HT1080 (cell line): Measurements from ENCODE around the gene LMAN1. TPM values are rescaled to one million over a fixed set of nuclear protein-coding genes. Genes with fewer than 3 reads are reported as not detected.
A peak's percentile ranks its signal among the peaks of the same experiment; 100 is the strongest.

Experiments
- DNase-seq: peaks from one replicate; pipeline ENCODE4 v3.0.0-alpha.2; 2015; ENCODE audit warnings: low read depth
- polyA plus RNA-seq, 2 experiments: library from polyadenylated mRNA; depleted of rRNA; stranded (reverse); fragments of >200 nt; gene quantifications; 2 replicates each; pipeline ENCODE4 v1.2.3, GENCODE V29; 2015
- total RNA-seq: library from RNA; depleted of rRNA; stranded (reverse); fragments of >200 nt; shearing (Covaris generic); gene quantifications from 2 replicates; pipeline ENCODE4 v1.2.3, GENCODE V29; 2014; rRNA removed

LMAN1 gene, protein sequence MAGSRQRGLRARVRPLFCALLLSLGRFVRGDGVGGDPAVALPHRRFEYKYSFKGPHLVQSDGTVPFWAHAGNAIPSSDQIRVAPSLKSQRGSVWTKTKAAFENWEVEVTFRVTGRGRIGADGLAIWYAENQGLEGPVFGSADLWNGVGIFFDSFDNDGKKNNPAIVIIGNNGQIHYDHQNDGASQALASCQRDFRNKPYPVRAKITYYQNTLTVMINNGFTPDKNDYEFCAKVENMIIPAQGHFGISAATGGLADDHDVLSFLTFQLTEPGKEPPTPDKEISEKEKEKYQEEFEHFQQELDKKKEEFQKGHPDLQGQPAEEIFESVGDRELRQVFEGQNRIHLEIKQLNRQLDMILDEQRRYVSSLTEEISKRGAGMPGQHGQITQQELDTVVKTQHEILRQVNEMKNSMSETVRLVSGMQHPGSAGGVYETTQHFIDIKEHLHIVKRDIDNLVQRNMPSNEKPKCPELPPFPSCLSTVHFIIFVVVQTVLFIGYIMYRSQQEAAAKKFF
- 72.2 and 77.8 TPM in 2 replicates for total RNA-seq
- 80.9 and 110 TPM in 2 replicates for polyA plus RNA-seq (2015; cell fraction: cytosol; rRNA removed)
- polyA plus RNA-seq (2015; cell fraction: nucleus; rRNA removed), result 203 and 215 TPM in 2 replicates

DNA sequence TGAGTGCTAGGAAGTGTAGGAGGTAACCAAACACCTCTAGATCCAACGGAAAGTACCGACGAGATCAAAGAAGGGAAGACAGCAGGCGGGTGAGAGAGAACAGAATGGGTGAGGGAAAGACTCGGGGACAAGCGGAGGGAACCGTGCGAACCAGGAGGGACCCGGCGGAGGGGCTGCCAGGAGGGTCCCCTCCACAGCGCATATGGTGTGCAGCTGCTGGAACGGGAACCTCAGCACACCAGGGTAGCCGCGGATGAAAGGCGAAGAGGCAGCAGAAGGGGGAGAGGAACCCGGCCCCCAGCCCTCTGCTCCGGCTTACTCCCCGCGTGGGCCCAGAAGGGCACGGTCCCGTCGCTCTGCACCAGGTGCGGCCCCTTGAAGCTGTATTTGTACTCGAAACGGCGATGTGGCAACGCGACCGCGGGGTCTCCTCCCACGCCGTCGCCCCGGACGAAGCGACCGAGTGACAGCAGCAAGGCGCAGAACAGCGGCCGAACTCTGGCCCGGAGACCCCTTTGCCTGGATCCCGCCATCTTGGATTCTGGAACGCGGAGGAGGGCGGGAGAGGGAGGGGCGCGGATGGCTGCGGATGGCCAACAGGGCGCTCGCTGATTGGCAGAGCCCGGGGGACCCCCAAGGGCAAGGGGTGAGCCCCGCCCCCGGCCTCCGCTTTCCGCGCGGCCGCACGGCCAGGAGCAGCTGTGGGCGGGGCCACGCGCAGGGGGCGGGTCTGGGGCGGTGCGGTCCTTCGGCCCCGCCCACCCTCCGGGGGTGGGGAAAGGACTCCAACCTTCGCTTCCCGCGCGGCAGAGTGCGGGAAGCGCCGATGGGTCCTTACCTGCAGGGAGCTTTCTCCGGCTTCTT lies at the start of gene LMAN1:
Gene LMAN1 (minus strand): TSS at position 554 of the 864 bp plus-strand sequence. CDS start 21 bp downstream, at position 533.
- DNase-seq, result peak; percentile 87

DNA sequence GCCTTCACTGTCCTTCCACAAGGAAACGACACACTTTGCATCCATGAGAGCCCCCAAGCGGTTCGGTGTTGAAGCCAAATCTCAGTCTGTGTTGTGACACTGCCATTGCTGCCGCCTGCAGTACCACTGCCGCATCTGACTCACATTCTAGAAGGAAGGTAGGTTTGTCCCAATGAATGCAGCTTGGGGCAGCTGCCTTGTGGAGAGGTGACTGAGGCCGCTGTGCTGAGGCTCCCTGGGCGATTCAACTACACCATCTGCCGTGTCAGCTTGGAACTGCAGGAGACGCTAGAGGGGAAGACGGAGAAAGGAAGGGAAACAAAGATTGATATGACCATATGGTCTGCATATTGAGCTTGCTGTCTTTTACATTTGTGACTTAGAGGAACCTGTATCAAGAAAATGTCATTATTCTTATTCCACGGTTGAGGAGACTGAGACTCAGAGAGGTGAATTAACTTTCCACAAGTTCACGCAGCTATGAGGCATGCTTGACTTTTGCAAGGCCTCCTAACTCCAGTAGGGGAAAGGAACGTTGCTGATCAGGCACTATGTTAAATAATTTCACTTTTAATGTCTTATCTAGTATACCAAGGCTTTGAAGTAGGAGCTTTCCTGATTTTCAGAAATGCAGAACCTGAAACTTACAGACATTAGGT lies 43.5 kb upstream of the LMAN1 start:
- peak; percentile 73 for DNase-seq

DNA sequence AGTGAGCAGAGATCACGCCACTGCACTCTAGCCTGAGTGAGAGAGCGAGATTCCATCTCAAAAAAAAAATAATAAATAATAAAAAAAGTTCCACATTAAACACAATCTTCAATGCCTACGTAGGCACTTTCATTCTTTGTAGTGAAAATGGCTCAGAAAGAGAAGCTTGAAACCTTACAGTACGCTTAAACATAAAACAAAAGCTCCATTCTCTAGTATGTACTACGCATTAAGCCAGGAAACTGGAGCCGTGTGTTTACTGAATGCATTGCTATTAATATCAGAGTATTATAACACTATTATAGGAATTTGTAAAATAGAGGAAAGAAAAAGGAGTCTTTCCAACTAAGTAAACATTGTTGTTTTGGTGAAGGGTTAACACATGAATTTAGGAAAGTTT lies 41.3 kb upstream of the LMAN1 start:
- DNase-seq, result no peak

DNA sequence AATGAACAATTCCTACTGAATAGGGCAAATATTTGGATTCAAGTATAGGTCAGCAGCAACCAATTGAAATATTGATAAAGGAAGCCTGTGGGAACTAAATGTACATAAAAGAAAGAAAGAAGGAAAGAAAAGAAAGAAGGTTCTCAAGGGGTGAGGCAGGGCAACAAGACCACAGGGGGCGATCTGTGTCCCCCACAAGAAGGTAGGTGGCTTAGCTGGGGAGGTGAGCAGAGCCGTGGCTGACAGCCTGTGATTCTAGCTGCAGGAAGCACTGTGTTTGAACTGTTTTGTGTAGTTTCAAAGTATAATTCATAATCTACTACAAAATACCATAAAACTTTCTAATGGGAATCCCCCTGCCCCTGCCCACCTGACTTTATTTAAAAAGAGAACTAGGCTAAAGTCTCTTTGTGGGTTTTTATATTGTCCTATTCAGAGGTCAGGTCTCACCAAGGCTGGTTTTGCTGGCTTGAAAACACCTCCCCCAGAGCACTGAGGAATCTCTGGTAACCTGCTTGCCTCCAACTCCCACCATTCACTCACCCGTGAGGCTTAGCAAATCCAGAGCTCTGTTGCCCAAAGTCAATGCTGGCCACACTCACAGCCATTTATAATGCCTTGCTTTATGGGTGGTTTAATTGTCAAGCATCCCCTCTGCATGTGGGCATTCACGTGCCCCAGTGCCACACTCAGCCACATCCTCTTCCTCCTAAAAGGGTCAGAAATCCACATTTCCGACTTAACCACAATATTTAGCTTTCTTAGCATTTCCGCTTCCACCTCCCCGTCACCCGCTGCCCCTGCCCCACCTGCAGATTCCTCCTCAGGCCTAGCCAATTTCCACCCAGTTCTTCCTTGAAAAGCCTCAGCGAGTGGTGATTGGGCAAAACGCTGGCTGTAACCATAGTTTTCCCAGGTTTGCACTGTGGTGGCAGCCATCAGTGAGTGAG lies 36.4 kb upstream of the LMAN1 start:
- no peak for DNase-seq

DNA sequence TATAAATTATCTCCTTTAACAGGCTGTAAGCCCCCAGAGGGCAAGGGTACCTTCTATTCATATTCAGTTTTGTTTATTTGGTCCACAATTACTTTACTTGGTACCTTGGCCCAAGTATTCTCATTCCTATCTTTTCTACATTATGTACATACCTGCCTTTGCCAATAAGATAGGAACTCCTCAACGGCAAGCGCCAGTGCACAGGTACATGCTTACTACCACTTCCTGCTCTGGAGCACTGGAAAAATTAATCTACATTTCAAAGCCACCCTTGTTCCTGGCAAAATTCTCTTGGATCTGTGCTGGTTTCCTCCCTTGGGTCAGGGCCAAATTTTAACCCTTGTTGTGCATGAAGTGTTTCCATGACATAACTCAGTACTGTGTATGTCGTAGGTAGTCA lies 34.3 kb upstream of the LMAN1 start:
- no peak for DNase-seq

DNA sequence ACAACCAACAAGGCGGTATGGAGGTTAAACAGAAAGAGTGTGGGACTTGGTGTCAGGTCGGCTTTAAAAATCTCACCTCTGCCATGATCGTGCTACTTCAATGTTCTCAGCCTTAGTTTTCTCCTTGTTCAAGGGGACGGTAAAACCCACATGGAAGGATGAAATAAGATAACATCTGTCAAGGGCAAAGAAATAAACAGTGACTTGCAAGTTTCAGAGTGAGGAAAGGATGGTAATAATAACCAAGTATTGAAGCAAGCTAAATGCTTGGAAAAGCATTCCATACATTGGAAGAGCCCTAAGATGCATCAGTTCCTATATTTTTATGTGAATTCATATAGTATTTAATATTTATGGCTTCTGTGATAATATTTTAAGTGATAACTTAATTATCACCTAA lies 29.8 kb upstream of the LMAN1 start:
- DNase-seq, result no peak

DNA sequence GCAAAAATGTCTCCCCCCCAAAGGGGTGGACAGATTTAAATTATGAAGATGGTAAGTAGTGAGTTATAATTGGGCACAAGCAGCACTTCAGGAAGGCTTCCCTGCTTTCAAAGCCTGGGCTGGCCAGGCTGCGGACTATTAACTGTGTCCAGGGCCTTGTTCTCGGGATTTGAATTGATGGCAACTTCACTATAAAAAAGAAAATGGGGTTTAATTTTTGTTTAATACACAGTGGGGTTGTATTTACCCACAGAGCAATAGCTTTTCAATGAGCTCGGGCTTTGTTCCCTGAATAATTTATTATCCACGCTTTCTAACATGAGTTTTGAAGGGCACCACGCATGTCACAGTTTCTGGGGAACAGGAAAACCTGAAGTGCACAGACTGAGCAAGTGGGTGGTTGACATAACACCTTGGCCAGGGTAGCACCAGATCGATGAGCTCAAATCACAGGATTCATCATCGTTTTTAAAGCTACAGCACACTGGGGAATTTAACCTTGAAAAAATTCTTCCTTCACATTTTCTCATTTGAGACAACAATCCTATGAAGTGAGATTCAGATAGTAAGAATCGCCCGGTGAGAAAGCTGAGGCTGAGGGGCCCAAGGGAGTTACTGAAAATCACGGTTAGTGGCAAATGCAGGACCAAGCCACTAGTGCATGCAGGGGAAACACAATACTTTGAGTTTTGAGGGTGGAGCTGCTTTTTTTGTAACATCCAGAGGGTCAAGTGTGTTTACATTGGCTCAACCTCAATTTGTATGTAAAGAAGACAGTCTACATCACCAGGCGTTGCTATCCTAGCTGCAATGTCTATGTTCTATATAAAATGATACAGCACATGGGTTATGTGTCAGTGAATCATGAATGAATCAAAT lies 28.9 kb upstream of the LMAN1 start:
- no peak for DNase-seq

DNA sequence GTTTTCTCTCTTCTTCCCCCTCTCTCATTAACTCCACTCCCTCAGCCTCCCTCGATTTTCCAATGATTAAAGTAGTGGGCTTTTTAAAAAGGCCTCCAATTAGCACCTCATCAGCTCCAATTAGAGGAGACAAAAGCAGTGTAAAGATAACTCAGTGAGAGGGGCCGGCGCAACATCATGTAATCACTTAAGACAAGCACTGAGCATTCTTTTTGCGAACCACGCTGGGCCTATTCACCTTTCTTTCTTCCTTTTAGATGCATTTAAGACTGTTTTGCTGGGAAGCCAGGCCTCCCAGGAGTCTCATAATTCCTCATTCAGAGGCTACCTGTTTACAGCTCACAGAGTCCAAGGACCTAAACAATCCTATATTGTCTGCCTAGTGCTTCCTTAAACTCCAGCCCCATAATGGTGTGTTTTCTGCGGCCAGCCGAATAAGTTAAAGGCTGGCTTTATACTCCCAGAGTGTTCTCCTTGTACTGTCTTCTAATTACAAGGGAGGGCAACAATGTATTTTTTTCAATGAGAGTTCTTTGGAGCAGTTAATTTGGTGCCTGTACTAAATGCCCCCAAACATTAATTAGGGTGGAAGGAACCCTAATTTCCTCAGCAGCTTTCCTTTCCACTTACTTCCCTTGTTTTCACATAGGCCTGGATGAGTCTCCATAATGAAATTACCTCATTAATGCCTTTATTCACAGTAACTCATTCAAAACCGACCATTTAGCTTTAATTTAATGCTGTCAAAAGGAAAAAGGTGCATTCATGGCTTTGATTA lies 28.0 kb upstream of the LMAN1 start:
- DNase-seq, result no peak

DNA sequence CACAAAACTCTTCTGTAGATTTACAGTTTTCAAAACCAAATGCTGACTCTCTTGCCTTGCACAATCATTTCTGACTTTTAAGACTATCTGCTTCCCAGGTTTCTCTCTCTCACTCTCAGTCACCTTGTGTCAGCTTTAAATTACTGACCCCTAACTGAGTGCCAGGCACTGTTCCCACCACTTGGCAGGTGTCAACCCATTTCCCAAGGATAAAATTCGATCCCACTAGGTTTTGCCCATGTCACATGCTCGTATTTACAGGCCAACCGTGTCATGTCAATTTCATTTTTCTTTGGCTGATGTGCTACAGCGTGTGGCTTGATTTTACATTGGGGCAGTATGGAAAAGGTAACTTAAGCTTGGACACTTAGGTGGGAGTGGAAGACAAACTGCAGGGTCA lies 26.1 kb upstream of the LMAN1 start:
- DNase-seq, result no peak

DNA sequence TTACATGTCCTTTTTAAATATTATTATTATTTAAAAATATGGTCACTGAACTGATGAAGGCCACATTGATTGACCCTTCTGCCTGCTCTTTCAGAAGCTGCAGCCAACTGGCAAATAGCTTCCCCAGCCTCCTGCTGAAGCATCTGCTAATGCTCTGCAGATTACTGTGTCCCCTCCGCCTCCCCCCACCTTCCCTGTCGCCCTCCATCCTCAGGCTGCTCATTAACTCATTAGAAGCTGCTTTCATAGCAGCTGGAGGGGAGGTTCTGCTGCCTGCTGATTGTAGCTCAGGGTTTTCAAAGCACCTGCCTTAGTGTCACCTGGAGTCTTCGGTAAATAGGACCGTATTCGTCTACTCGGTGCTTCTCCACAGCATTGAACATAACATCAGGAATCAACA lies 24.8 kb upstream of the LMAN1 start:
- no peak for DNase-seq

DNA sequence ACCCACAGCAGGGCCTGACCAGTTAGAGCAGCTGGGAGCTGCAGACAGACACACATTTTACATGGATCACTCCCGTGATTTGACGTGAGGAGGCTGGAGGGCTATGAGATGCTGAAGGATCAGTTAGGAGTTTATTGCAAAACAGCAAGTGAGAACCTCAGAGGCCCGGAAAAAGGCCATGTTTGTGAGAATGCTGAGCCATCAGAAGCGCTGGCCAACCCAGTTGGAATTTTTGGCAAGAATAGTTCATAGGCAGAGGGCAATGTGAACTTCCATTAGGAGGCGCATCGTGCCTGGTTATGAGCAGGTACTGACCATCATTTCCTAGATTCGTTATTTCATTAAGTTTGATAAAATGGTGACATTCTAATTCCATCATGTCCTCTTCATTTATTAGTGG lies 23.3 kb upstream of the LMAN1 start:
- DNase-seq, result no peak

DNA sequence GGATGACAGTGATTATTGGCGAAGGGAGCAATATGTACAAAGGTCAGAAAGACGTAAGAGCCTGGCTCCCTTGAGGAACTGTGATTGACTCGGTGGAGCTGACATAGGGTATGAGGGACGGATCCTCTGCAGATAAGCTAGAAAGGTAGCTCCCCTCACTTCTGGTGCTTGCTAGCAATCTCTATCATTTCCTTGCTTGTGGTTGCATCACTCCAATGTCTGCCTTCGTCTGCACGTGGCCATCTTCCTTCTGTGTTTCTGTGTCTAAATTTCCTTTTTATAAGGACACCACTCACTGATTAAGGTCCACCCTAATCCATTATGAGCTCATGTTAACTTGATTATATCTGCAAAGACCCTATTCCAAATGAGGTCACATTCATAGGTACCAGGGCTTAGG lies 22.9 kb upstream of the LMAN1 start:
- DNase-seq, result no peak

DNA sequence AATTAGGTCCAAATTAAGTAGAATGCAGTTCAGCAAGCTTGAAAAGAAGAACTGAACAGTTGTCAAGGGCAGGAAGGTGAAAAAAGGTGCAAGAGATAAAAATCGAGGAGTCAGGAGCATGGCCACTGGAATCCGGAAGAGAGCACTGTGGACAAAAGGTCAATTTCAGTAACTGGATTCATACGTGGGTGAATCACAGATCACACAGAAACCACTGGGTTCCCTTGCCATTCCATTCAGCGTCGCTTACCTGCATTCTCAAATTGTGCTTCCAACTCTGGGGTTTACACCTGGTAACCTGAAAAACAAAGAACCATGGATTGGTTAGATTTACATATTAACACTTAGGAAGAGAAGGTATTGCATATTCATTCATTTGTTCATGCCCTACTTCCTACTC lies 21.6 kb upstream of the LMAN1 start:
- no peak for DNase-seq

DNA sequence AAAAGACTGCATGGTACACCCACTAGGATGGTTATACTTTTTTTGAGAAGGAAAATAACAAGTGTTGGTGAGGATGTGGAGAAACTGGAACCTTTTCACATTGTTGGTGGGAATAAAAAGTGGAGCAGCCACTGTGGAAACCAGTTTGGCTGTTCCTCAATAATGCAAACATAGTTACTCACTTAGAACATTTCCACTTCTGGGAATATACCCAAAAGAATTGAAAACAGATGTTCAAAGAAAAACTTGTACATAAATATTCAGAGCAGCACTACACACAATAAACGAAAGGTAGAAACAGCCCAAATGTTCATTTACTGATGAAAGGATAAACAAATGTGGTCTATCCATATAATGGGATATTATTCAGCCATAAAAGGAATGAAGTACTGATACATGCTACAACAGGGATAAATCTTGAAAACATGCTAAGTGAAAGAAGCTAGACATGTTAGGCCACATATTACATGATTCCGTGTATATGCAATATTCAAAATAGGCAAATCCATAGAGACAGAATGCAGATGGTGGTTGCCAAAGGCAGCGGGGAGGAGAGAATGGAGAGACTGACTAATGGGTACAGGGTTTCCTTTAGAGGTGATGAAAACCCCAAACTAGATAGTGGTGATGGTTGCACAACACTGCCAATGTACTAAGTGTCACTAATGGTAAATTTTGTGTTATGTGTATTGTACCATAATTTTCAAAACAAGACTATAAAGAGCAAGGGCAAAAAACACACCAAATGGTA lies 20.9 kb upstream of the LMAN1 start:
- no peak for DNase-seq

DNA sequence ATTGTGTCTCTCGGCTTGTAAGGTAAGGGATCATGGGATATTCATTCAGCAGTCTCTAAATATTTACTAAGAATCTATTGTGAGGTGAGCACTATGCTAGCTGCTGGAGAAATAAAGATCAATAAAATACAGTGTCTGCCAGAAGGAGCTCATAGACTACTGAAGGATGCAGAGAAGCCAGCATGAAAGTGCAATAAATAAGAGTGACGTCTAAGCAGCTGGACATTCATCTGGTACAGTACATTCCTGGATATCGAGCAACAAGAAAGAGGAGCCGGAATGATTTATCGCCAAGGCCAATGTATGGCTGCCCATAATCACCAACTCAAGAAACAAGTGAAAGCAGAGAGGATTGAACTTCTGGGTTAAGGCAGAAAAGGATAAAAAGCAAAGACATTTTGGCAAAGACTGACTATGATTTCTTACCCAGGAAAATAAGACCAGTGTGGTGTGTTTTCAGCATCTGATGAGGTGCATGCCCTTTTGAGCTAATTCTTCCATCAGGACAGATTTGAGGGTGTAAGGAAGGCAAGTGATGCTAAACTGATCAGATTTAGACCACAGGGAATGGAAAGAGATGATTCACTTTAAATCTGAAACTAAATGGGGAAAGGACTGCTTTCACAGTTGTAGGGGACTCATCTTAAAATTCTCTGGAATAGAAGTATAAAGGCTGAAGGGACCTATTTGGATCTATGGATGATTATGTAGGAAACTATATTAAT lies 18.7 kb upstream of the LMAN1 start:
- DNase-seq, result no peak

DNA sequence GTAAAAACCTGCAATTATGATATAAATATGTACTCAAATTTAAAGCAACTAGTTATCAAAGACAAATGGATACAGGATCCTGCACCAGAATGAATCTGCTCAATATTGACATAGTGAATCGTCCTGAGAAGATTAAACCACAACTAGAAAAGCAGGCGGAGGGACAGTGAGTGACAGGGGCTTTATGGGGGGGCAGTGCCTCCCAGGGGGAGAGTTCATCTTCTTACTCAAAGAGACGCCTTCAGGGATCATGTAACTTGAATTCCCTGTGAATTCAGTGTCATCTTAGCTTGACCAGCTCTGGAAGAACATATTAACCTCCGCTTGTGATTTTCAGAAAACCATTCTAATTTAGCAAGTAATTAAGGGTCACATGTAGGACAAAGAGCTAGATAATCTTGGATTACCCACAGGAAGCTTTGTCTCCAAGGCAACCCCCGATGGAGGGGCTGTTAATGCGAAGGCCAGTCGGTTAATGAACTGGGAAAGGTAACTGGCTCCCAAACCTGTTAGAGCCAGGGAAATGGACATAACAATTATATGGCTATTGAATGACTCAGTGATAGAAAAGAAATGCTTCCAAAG lies 17.4 kb upstream of the LMAN1 start:
- no peak for DNase-seq

DNA sequence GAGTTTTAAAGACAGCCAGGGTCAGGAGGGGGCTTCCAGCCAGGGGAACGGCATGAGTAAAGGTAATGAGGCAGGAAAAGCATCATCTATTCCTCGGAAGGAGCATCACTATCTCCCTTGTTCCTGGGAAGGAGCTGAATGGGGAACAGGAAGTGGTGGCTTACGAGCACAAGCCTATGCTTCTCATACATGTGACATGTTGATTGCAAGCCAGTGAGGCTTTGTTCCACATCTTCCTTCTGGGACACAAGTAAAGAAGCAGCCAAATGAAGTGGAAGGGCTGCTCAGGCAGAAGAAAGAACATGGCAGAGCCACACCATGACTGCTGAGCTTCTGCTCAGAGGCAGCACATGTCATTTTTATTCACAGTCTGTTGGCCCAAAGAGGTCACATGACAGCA lies 15.1 kb upstream of the LMAN1 start:
- DNase-seq, result no peak
